ENCODE data around the gene KIAA1217.

Gene KIAA1217

DNA sequence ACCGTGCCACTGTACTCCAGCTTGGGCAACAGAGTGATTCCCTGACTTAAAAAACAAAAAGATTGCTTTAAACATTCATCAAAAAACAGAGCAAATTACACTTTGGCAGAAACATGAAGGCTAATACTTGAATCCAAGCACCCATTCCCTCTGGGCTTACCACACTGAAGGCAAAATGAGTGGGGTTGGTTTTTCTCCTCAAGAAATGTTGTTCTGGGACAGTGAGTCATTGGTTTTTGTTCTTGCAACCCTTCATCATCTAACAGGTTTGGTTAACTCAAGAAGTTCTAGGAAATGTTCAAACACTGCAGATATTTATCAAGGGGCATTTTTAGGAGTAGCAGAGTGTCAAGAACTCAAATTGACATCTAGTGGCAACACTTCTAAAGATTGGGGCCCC, 60.5 kb downstream of the KIAA1217 start:
- TF ChIP-seq EZH2phosphoT487 (IDR thresholded peaks at IDR 0.05; ENCODE audit: borderline replicate concordance, low read length): no peak
- TF ChIP-seq, protein P1, sequence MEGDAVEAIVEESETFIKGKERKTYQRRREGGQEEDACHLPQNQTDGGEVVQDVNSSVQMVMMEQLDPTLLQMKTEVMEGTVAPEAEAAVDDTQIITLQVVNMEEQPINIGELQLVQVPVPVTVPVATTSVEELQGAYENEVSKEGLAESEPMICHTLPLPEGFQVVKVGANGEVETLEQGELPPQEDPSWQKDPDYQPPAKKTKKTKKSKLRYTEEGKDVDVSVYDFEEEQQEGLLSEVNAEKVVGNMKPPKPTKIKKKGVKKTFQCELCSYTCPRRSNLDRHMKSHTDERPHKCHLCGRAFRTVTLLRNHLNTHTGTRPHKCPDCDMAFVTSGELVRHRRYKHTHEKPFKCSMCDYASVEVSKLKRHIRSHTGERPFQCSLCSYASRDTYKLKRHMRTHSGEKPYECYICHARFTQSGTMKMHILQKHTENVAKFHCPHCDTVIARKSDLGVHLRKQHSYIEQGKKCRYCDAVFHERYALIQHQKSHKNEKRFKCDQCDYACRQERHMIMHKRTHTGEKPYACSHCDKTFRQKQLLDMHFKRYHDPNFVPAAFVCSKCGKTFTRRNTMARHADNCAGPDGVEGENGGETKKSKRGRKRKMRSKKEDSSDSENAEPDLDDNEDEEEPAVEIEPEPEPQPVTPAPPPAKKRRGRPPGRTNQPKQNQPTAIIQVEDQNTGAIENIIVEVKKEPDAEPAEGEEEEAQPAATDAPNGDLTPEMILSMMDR (IDR thresholded peaks at IDR 0.05; ENCODE audit: low read depth, low read length, poor library complexity, severe bottlenecking): no peak
- no peak overlapping the region for H3K27ac ChIP-seq (ENCODE audit: low read depth, low read length)
- H3K4me3 ChIP-seq (ENCODE audit: low read length): no peak overlapping the region
- H3K9me3 ChIP-seq (ENCODE audit: control insufficient read depth, insufficient read depth, low read length): no peaks in the 10 kb centered on the region
- no peaks in the 10 kb centered on the region for H3K4me1 ChIP-seq (ENCODE audit: control insufficient read depth, low read length)
- no peaks in the 10 kb centered on the region for H3K27me3 ChIP-seq (ENCODE audit: control insufficient read depth, low read length)
- H3F3A ChIP-seq (ENCODE audit: control insufficient read depth, insufficient read depth): no peaks in the 10 kb centered on the region
- H3K9me2 ChIP-seq (replicated peaks; ENCODE audit: control insufficient read depth, low read length): no peaks in the 10 kb centered on the region
- no peaks in the 10 kb centered on the region for H4K20me1 ChIP-seq (ENCODE audit: control insufficient read depth, insufficient read depth, low read depth, low read length)
- no peak overlapping the region for H3K4me2 ChIP-seq (ENCODE audit: low read length)
- H3K79me2 ChIP-seq (ENCODE audit: control insufficient read depth, low read length): no peaks in the 10 kb centered on the region
- no peaks in the 10 kb centered on the region for H3K36me3 ChIP-seq (ENCODE audit: control insufficient read depth, low read length)

DNA sequence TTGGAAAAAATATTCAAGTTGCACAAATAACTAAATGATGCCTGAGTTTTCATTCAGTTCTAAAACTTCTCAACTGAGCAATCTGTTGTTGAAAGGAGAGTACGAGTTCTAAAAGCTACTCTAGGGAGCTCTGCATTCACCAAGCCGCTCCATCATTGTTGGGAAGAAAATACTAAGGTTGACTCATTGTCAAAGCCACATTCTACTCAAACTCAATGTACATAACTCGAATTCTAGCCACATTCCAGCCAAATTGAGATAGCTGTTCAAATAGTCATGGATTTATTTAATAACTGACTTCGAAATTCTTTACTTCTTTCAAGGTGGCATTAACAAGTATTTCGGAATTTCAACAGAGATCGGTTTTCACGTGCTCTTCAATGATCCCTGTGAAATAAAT, 63.4 kb downstream of the KIAA1217 start:
- Histone ChIP-seq H3K27ac (ENCODE audit: low read depth, low read length) (no peak overlapping the region), H3K9me3 (ENCODE audit: control insufficient read depth, insufficient read depth, low read length) (no peaks in the 10 kb centered on the region), H3F3A (ENCODE audit: control insufficient read depth, insufficient read depth) (no peaks in the 10 kb centered on the region), H3K27me3 (ENCODE audit: control insufficient read depth, low read length) (0 out of 2 replicates have a peak, but pooled peaks cover 3% of the 10 kb centered on the region), H4K20me1 (ENCODE audit: control insufficient read depth, insufficient read depth, low read depth, low read length) (no peaks in the 10 kb centered on the region), H3K36me3 (ENCODE audit: control insufficient read depth, low read length) (no peaks in the 10 kb centered on the region), H3K4me2 (ENCODE audit: low read length) (no peak overlapping the region), H3K79me2 (ENCODE audit: control insufficient read depth, low read length) (no peaks in the 10 kb centered on the region), H3K9me2 (replicated peaks; ENCODE audit: control insufficient read depth, low read length) (no peaks in the 10 kb centered on the region), H3K4me3 (ENCODE audit: low read length) (no peak overlapping the region), H3K4me1 (ENCODE audit: control insufficient read depth, low read length) (no peaks in the 10 kb centered on the region)
- TF ChIP-seq, protein P1 (IDR thresholded peaks at IDR 0.05; ENCODE audit: low read depth, low read length, poor library complexity, severe bottlenecking): no peak
- no peak for TF ChIP-seq EZH2phosphoT487 (IDR thresholded peaks at IDR 0.05; ENCODE audit: borderline replicate concordance, low read length)

DNA sequence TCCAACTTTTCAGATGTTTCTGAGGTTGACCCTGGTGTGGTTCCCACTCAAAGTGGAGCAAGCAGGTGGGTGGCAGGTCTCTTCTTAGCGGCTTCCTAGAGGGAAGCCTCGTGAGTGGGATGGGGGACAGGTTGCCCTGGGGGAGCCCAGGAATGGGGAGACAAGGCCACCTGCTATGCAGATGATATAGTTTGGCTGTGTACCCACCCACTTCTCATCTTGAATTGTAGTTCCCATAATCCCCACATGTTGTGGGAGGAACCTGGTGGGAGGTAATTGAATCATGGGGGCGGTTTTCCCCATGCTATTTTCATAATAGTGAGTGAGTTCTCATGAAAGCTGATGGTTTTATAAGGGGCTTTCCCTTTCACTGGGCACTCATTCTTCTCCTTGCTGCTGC, 68.3 kb downstream of the KIAA1217 start:
- H3K9me2 ChIP-seq (replicated peaks; ENCODE audit: control insufficient read depth, low read length): no peaks in the 10 kb centered on the region
- no peaks in the 10 kb centered on the region for H3K9me3 ChIP-seq (ENCODE audit: control insufficient read depth, insufficient read depth, low read length)
- no peak overlapping the region for H3K27ac ChIP-seq (ENCODE audit: low read depth, low read length)
- TF ChIP-seq, protein P1 (IDR thresholded peaks at IDR 0.05; ENCODE audit: low read depth, low read length, poor library complexity, severe bottlenecking): no peak
- TF ChIP-seq EZH2phosphoT487 (IDR thresholded peaks at IDR 0.05; ENCODE audit: borderline replicate concordance, low read length): no peak
- H3K4me3 ChIP-seq (ENCODE audit: low read length): no peak overlapping the region
- no peaks in the 10 kb centered on the region for H3K36me3 ChIP-seq (ENCODE audit: control insufficient read depth, low read length)
- H3K79me2 ChIP-seq (ENCODE audit: control insufficient read depth, low read length): no peaks in the 10 kb centered on the region
- H3K4me1 ChIP-seq (ENCODE audit: control insufficient read depth, low read length): no peaks in the 10 kb centered on the region
- no peak overlapping the region for H3K4me2 ChIP-seq (ENCODE audit: low read length)
- no peaks in the 10 kb centered on the region for H4K20me1 ChIP-seq (ENCODE audit: control insufficient read depth, insufficient read depth, low read depth, low read length)
- H3F3A ChIP-seq (ENCODE audit: control insufficient read depth, insufficient read depth): no peaks in the 10 kb centered on the region
- 0 out of 2 replicates have a peak, but pooled peaks cover 3% of the 10 kb centered on the region for H3K27me3 ChIP-seq (ENCODE audit: control insufficient read depth, low read length)
